HG03558 (cell line): ENCODE data around the gene CA14.
"Not testable (repeated sequence)": the region's sequence is repeated elsewhere in the genome, so short reads cannot be mapped to it uniquely, and the experiment has no call there.

Experiments
- ATAC-seq: cut with Tn5 transposase; IDR thresholded peaks from one replicate; pipeline ENCODE4 v1.9.1; 2021; ENCODE audit warnings: moderate number of reproducible peaks; ENCODE audit not compliant: unreplicated experiment; ENCODE audit errors: extremely low read depth

Gene CA14

GRCh38 chr1:150273311-150273710 lies 15.7 kb downstream of the CA14 start:
- no peak for ATAC-seq

- ATAC-seq, result no peak
These were observed 22.6 kb downstream of the CA14 start for GRCh38 chr1:150280138-150280707.

- no peak for ATAC-seq
These were observed 23.7 kb downstream of the CA14 start for GRCh38 chr1:150281221-150281757.

- peak; percentile 72 for ATAC-seq
These were observed 24.4 kb downstream of the CA14 start, which contains the start of gene CIART for GRCh38 chr1:150281758-150282557. Gene CIART (plus strand): TSS chr1:150282554. CDS start chr1:150283268, 714 bp downstream.

- ATAC-seq, result no peak
These were observed 25.0 kb downstream of the CA14 start for GRCh38 chr1:150282558-150282958.

GRCh38 chr1:150283260-150283659 lies 25.7 kb downstream of the CA14 start:
- no peak for ATAC-seq

GRCh38 chr1:150288382-150288781 lies 30.8 kb downstream of the CA14 start:
- ATAC-seq, result no peak

- no peak for ATAC-seq
These were observed 31.2 kb downstream of the CA14 start for GRCh38 chr1:150288822-150289221.

GRCh38 chr1:150293433-150294253 lies 36.1 kb downstream of the CA14 start, which contains the start of gene MRPS21:
Gene MRPS21 (plus strand): TSS chr1:150293861. CDS start chr1:150294367, 506 bp downstream.
- ATAC-seq, result no peak

- no peak for ATAC-seq
These were observed 37.9 kb downstream of the CA14 start for GRCh38 chr1:150295476-150295875.

- no peak for ATAC-seq
These were observed 42.1 kb downstream of the CA14 start for GRCh38 chr1:150299716-150300115.

- ATAC-seq, result no peak
These were observed 44.8 kb downstream of the CA14 start for GRCh38 chr1:150302338-150302737.

- no peak for ATAC-seq
These were observed 45.3 kb downstream of the CA14 start for GRCh38 chr1:150302902-150303301.

GRCh38 chr1:150308585-150308984 lies 51.0 kb downstream of the CA14 start:
- ATAC-seq, result not testable (repeated sequence)

GRCh38 chr1:150309758-150310508 lies 52.4 kb downstream of the CA14 start:
- no peak for ATAC-seq

- no peak for ATAC-seq
These were observed 54.2 kb downstream of the CA14 start for GRCh38 chr1:150311762-150312161.
